NCI-H1436 (cell line): Measurements from ENCODE around the gene GNAL.

ENCODE experiments used
- DNase-seq: peaks from one replicate; lab custom pipeline; 2025; lab: John Stamatoyannopoulos, UW

GNAL gene

DNA sequence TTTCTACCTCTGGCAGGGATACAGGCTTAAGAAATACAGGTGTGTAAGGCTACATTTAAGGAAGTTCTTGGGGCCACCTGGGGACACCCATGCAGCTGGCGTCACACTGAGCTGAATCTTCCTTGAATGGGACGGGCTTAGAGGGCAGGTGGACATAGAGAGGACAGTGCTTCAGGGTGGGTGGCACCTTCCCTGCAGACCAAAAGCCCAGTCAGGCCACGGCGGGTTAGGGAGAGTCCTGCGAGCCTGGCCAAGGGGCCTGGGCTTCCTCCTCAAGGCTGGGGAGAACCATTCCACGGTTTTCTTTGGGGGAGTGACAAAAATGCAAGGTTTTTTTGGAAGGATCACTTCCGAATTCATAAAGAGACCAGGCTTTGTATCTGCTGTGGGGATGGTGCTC, 73.4 kb downstream of the GNAL start:
- DNase-seq = no peak

DNA sequence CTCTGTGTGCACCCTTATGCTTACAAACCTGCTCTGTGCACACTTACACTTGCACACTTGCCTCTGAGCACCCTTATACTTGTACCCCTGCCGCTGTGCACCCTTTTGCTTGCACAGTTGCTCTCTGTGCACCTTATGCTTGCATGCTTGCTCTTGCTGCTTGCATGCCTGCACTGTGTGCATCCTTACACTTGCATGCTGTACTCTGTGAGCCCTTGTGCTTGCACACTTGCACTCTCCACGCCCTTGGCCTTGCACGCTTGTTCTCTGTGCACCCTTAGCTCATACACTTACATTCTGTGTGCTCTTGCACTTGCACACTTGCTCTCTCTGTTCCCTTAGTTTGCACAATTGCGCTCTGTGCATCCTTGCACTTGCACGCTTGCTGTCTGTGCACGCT, 78.3 kb downstream of the GNAL start:
- DNase-seq = no peak

DNA sequence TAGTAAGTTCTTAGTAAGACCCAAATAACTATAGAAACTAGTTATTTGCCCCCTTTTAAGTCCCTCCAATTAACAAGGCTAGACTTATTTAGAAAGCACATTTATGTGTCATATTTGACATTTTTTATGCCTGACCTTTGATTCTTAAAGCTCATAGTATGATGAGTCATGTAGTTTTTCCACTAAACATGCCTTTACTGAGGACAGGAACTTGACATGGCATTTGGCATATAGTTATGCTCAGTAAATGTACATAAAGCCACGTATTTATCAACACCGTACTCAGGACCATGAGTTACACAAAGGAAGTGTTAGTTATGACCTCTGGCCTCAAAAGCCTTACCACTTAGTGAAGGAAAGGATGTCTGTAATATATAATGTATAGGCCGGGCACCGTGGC, 78.9 kb downstream of the GNAL start:
- no peak for DNase-seq

DNA sequence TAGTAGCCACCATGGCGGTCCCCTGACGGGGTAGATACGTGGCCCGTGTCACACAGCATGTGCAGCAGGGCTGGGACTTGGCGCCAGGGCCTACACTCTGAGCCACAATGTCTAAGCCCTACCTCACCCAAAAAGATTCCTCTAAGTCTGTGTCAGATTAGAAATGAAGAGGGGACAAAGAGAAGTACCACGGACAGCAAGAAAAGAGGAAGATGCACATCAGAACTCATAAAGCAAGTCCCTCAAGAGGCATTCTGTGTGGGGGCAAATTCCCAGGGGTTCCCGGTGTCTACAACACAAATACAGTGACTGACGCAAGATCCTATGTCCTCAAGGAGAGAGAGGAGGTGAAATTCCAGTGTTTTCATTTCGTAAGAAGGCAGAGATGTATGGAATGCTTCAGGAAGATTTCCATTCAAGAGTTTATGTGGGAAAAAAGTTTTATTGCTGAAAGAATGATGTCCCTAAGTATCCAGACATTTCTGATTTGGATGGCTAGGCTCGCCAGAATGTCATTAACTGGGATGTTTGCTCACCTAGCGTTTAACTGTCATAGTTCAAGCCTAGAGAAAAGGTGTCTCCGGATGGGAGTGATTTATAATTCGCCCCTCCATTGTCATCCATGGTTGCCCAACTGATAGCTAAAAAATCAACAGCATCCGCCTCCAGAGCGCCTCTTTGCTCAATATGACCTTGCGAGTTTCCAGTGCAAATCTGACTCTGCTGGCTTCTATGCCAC, 86.5 kb downstream of the GNAL start:
- no peak for DNase-seq

DNA sequence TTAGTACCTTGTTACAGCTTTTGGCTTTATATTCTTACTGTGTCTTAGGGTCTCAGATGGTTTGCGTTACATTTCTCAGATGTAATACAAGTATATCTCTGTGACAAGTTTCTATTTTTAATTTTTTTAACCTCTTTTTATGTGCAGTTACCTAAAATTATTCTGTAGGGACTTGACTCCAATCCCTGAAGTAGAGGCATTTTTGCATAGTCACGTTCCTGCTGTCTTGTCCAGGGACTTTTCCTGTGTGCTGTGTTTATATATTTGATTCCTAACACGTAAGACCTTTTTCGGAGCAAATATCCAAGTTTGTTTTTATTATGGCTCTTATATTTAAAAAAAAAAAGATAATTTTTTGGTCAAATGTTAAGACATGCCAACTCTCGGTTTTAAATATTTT, 91.0 kb downstream of the GNAL start:
- DNase-seq = no peak

- DNase-seq = no peak
Measured at GRCh38 chr18:11783716-11784331, 94.8 kb downstream of the GNAL start.

DNA sequence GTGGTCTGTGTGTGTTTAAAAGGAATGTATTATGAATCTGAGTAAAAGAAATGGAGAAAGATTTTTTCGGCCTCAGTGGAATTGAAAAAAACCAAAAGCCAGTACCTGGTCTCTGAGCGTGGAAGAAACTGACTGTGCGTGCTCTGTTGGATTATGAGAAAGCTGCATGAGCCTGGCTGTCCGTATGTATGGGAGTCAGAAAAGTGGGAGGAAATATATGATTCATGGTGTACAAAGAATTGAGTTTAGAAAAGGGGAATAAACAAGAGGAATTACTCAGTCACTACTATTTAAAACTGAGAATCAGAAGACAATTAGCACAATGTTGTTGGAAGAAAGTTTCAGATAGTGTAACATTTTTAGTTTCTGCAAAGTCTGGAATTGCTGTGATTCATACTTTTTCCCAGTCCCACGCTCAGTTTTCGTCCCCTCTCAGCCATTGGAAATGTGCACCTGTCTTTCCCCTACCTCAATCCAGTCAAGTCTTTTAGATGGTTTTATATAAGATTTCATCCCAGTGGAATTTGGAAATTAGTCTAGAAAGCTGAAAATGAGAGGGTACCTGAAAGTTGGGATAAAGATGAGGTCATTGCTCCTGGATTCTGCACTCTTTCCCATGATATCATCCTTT, 95.7 kb downstream of the GNAL start:
- no peak for DNase-seq

- no peak for DNase-seq
Measured at GRCh38 chr18:11785444-11786055, 96.5 kb downstream of the GNAL start.

GRCh38 chr18:11789716-11790510, 100.8 kb downstream of the GNAL start:
- DNase-seq = no peak

- no peak for DNase-seq
Measured at GRCh38 chr18:11791131-11791530, 102.1 kb downstream of the GNAL start.

DNA sequence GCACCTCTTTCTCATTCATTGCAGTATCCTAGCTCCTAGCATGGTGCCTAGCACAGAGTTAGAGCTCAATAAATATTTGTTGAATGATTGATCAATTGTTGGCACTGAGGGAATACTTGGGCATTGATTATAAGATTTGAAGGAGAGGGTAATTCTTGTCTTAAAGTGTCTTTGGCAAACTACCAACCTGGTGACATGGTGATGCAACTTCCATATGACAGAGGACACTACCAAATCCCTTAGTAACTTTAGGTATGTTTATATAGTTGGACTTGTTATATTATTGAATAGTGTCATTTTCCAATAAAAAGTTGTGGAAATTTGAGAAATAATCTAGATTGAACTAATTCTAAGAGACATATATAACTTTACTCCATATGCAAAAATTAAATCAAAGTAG, 103.6 kb downstream of the GNAL start:
- DNase-seq = no peak

GRCh38 chr18:11794195-11794594, 105.1 kb downstream of the GNAL start:
- DNase-seq = no peak

GRCh38 chr18:11795916-11796315, 106.9 kb downstream of the GNAL start:
- no peak for DNase-seq

DNA sequence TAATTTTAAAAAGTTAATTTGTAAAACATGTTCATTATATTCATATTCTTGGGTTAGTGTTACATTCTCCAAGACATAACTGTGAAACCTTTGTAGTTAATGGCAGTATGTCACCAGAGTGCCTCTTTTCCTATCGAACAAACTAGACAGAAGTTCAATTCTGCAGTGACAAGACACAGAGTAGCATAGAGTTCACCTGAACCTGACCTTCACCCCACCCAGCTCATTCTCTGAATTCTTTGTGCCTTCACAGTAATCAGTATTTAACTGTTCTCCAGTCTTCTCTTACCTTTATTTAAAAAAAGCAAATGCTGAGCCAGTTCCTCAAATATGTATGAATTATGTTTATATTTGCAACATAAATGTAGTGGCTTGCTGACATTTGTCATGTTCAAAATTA, 109.2 kb downstream of the GNAL start:
- DNase-seq = no peak

DNA sequence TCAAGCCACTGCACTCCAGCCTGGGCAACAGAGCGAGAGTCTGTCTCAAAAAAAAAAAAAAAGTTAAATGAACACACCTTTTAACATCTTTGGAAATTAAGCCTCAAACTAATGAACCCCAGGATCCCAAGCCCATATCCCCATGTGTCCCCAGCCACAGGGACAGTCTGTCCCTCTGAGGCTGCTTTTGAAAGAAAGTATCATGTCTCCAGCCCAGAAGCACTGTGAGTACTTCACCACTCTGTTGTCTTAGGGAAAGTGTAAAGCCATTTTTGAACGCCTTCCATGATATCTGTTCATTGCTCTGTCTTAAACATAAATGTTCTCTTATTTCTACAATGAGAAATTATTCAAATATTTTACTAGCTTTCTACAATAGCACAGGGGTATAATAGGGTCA, 110.0 kb downstream of the GNAL start:
- no peak for DNase-seq

- DNase-seq = no peak
Measured at GRCh38 chr18:11800566-11801334, 111.7 kb downstream of the GNAL start.

GRCh38 chr18:11801573-11801972, 112.5 kb downstream of the GNAL start:
- DNase-seq = no peak

DNA sequence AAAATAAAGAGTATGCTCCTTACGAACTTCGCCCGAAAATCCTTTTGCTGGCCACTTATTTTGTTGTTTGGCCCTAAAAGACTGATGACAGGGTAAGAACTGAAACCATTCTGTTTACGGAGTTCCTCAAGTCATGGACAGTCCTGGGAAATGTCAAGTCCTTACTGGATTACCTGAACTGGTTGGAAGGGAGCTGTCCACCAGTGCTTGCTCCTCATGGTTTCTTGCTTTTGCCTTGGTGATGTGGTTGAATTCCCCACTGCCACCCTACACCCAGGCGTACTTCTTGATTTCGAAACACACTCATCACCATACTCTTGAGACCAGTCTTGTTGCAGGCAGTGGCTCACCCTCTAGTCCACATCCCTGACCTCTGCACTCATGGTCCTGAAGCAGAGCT, 113.1 kb downstream of the GNAL start:
- no peak for DNase-seq

- DNase-seq = no peak
Measured at GRCh38 chr18:11802586-11802985, 113.5 kb downstream of the GNAL start.

- no peak for DNase-seq
Measured at GRCh38 chr18:11807233-11807632, 118.2 kb downstream of the GNAL start.
